ENCODE results near the gene XG.
"Not testable (repeated sequence)": the region's sequence is repeated elsewhere in the genome, so short reads cannot be mapped to it uniquely, and the experiment has no call there.

Gene XG

DNA sequence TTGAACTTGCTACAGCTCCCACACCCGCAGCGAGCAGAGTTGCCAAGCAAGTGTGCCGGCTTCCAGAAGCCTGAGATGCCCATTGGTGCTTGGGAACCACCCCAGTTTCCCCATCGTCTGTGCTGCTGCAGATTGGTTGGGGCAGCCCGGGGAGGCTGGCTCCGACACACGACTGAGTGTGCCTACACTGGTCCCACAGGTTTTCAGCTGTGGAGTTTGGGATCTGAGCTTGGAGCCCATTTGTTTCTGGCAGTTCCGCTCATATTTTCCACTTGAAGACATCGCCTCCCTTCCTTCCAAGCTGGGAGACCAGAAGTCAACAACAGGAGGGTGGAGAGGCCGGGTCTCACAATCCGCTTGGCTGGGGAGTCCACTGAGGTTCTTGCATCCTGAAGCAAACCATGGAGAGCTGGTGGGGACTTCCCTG is at the start of gene XG:
XG (plus strand) TSS at position 167 of the 427 bp plus-strand sequence; CDS start at position 402, 235 bp downstream.
- DNase-seq: not testable (repeated sequence)

DNA sequence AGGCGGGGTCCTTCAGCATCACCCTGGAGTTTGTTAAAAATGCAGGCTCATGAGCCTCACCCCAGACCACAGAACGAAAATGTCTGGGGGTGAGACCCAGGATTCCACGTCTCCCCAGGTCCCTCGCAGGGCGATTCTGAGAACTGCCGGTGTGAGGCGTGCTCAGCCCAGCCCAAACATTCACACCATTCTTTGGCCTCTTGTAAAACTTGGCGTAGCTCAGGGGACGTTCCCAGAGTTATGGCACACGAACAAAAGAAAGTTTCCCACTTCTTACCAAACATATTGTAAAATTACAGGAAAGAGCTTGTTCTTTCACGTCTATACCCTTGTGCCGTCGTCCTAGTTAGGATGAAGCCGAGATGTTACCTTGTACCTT is 47.9 kb upstream of the XG start:
- no peak for DNase-seq

DNA sequence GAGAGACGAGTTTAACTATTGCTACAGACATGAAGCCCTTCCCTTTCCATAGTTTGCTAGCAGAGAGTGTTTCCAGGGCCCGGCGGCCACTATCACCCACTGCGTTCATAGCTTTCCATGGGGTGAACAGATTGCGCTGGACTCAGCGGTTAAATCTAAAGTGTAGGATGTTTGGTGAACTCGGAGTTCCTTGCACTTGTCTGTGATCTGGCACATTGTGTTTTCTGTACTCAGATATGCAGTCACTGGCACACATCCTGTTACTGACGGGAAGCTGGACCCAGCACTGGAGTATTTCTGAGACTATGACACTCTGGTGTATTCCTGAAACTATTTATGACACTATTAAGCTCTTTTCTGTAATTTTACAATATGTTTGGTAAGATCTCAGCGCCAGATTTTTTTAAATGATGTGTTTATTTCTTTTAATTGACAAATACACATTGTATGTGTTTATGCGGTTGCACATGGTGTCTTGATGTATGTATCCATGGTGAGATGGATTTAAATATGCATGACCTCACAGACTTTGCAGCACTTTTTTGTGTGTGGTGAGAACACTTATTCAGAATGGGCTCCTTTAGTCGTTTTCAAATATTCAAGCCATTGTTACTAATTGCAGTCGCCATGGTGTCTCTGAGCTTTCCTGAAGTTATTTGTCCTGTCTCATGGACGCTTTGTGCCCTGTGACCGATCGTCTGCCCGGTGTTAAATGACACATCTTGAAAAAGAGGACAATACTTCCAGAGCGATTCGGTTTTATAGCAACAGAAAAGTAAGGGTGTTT is 46.6 kb upstream of the XG start:
- no peak for DNase-seq

DNA sequence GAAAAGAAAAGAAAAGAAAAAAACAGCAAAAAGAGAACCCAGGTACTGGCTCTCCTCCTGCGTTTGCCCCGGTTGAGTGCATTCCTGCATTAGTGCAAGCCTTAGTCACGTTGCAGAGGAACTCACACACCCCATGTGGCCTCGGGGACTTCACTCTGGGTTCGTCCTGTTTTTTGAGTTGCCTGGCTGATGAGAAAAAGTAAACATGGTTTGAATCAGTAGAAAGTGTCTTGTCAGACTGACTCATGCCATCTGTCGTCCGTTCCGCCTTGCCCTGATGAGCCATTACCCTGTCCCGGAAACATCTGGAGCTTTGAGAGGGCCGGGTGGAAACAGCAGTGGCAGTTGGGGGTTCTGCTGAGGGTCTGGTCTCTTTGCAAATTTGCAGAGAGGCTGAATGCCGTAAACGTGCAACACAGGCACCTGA is 44.5 kb upstream of the XG start:
- DNase-seq: no peak

DNA sequence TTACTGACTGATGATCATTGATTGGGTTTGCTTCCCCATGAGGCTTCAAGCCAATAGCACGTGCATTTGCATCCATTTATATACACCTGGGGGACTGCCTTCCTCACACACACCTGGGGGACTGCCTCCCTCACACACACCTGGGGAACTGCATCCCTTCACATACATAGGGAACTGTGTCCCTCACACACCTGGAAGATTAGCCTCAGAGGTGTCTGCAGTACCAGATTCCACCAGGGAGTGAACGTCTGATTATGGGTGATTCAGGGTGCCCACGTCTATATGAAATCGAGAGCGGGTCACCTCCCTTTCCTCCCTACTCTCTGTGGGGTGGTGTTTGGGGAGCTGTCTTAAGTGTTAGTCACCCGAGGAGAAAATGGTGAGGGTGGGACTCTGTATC is 43.8 kb upstream of the XG start:
- no peak for DNase-seq

GRCh38 chrX:2708592-2709188 is 43.1 kb upstream of the XG start:
- DNase-seq: no peak

DNA sequence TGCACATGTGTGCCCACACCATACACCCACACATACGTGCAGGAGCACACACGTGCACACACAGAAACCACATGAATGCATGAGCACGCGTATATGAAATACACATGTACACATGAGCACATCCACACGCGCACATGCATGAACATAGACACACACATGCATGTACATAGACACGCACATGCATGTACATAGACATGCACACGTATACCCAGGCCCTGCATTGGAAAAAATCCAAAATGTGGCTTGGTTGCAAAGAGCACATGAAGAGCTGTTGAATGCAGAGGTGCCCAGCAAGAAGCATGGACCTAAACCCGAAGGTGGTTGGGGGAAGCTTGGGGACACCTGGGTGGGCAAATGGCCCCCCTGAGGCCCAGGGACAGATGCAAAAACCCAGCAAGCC is 42.3 kb upstream of the XG start:
- no peak for DNase-seq

DNA sequence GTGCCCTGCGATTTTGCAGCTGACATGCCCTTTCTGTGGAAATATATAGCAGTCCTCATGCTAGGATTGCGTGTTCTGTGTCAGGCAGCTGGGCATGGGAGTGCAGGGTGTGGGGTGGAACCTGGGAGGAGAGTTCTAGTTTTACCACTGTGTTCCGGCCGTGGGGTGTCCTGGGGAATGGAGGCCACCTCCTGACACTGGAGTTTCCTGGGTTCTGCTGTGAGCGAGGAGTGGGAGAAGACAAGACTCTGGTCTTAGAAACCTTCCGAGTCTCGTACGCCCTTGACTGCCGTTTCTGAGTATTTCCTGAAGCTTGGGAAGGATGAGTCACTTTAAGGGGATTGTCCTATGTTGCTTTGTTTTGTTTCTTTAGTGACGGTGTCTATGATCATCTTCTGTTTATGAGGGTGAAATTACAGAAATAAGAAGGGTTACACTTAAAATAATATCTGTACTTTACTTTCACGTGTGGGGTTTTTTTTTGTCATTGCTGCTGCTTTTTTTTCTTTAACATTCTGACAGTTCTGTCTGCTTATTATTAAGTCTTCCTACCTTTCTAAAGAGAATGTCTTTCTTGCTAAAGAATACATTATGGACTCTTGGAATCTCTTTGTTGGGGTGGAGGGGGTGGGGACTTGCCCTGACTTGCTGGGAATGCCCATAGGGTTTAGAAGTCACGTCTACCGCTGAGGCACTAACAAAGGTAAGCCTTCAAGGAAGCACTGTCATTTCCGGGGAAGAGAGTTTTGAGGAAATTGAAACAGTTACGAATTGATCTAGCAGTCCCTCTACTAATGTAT is 41.6 kb upstream of the XG start:
- no peak for DNase-seq

DNA sequence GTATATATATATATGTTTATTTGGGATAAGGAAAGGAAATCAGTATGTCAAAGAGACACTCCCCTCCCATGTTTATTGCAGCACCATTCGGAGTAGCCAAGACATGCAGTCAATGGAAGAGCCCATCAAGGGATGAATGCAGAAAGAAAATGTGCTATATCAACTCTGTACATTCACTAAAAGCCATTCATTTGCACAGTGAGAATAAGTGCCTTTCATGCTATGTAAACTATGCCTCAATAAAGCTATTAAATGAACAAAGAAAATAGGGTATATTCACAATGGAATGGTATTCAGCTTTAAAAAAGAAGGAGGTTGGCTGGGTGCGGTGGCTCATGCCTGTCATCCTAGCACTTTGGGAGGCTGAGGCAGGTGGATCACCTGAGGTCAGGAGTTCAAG is 40.4 kb upstream of the XG start:
- no peak for DNase-seq

GRCh38 chrX:2712428-2712827 is 39.4 kb upstream of the XG start:
- DNase-seq: no peak

DNA sequence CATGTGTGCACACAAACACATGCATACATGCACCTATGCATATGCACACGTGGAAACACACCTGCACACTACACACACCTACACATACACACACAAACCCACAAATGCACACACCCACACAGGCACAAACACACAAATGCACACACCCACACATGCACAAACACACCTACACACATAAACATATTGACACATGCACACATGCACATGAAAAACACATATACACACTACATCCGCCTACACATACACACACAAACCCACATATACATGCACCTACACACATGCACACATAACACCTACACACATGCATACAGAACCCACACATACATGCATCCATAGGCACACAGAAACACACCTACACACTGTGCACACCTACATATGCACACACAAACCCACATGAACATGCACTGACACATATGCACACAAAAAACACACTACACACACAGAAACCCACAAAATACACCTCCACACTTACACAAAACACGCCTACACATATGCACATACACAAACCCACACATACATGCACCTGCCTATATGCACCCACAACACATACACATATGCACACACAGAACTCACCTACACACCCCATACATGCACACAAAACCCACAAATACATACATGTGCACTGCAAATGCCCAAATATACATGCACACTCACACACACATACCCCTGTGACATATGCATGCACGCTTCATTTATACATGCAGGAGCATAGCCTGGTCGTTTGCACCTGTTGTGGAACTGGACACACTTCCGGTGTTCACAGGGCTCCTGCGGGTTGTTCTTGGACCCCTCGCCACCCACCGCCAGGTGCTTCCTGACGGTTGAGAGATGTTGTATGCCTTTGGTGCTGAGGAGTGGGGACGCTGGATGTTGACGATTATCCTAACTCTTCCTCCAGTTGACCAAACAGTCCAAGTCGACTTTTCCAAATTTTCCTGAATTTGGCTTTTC is 38.7 kb upstream of the XG start:
- DNase-seq: no peak

DNA sequence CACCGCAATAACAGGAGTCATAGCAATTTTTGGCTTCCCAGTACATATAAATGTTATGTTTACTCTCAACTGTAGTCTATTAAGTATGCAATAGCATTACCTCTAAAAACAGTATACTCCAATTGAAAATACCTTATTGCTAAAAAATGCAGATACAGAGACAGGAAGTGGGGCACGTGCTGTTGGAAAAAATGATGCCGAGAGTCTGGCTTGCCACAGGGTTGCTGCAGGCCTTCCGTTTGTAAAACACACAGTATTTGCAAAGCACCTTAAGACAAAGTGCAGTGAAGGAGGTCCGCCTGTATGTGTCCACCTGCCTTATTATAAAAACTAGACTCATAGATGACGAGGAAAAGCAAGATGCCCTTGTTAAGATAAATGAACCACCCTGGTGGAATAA is 37.3 kb upstream of the XG start:
- DNase-seq: no peak

- no peak for DNase-seq
Measured at GRCh38 chrX:2715066-2715600, 36.7 kb upstream of the XG start.

GRCh38 chrX:2717312-2717711 is 34.5 kb upstream of the XG start:
- DNase-seq: no peak

GRCh38 chrX:2718821-2719220 is 33.0 kb upstream of the XG start:
- DNase-seq: no peak

DNA sequence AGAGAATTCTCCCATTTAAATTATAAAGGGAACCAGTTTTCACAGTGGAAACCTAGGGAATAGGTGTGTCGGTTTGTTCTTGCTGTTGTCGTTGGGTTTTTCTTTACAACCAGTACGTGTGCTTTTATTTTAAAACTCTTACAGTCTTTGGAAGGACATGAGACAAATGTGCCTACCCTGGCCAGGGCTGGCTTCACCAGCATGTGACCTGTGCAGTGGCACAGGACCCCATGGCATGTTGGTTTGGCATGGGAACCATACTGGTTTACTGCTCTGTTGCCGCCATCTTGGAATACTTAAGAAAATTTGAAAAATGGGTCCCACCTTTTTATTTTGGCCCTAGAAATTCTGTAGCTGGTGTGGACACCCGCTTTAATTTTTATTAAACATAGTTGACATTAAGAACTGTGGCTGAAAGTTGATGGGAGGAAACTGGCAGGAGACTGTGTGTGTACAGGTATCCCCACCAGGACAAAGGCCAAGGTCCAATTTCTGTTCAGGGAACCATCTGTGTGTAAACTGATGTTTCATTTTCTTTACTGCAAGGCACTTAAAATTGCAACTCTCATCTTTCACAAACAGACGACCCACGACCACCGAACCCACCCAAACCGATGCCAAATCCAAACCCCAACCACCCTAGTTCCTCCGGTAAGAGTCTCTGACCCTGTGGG is 31.9 kb upstream of the XG start:
- DNase-seq: no peak

DNA sequence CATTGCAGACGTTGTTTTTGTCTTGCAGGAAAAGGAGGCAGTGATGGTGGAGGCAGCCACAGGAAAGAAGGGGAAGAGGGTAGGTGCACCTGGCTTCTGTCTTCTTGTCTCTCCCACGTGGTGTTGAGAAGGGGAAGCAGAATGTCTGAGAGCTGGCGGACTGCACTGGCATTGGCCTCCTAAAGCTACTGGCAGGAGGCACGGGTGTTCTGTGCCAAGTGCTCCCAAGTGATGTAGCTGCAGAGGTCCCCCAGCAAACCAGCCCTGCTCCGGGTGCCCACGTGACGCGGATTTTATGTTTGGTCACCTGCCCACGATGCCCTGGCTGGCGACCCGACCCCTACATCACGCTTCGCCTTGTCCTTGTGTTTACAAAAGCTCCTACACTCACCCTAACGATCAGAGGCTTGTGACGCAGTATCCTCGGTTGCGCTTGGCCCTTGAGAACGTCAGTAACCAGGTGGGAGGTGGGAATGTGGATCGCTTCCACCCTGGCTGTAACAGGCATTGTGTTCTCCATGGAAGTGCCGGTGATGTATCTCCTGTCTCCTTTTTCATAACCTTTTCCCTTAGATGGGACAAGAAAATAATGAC is 28.5 kb upstream of the XG start:
- no peak for DNase-seq

- not testable (repeated sequence) for DNase-seq
Measured at GRCh38 chrX:2727264-2727663, 24.6 kb upstream of the XG start.

DNA sequence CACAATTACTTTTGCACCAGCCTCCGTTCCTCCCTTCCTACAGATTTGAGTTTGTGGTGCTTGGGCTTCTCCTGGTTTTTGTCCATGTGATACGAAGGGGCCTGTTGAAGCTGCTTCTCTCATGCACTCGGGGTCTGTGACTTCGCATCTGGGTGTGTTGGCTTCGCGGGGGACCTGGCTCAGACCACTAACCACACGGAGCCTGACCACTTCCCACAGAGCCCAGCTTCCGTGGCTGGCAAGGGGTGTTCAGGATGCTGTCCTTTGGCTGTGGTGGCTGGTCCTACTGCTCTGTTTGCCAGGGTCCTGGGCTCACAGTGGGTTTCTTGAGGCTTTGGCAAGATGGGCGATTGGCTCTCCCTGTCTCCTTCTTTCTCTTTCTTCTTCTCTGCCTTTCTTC is 19.8 kb upstream of the XG start:
- DNase-seq: no peak

GRCh38 chrX:2732649-2733048 is 19.2 kb upstream of the XG start:
- DNase-seq: no peak

DNA sequence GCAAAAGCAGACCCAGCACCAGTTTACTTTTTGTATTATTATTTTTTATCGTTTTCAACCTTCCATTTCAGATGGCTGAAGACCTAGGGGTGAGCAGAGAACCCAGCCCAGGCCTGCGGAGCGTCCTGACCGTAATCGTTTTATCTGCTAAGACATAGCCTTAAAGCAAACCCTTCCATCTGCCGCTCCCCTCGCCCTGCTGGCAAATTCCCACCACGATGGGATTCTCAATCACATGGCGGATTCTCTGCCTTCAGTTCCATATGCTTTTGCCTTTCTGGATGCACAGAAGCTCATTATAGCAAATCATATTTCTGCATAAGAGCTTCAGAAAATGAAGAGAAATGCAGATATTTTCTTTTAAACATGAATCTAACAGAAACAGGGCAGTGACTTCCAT is 18.6 kb upstream of the XG start:
- no peak for DNase-seq
